Lower leg skin (tissue), 4 donors: ENCODE data around the gene FYTTD1. TPM values are rescaled to one million over a fixed set of nuclear protein-coding genes. Genes with fewer than 3 reads are reported as not detected.

Source experiments
- DNase-seq, 2 donors: peaks; one replicate each; pipeline ENCODE4 v3.0.0-alpha.2; 2019; ENCODE audit warnings: low spot score in 2 of 2
- H3K4me3 ChIP-seq: fragments of 200-600 bp; sonication (generic); 2 replicates; pipeline ENCODE4 v1.5.1; 2017; ENCODE audit warnings: mild to moderate bottlenecking, low read depth; ENCODE audit not compliant: poor library complexity, severe bottlenecking
- CTCF ChIP-seq, 3 donors: fragments of 450-650 bp; IDR thresholded peaks; one replicate each; pipeline ENCODE4 v1.5.1; 2016; ENCODE audit warnings: antibody characterized with exemption in 3 of 3, mild to moderate bottlenecking in 3 of 3, moderate library complexity in 2 of 3
- POLR2A ChIP-seq, 2 donors: fragments of 450-650 bp; IDR thresholded peaks; one replicate each; pipeline ENCODE4 v1.6.1; 2016 to 2017; ENCODE audit warnings: antibody characterized with exemption in 2 of 2, mild to moderate bottlenecking in 1 of 2, moderate library complexity in 1 of 2
- WGBS, 2 donors: methylation state at CpG; one replicate each; pipeline ENCODE4 v1.1.5; 2018; 5-methylcytosine and 5-hydroxymethylcytosine counted together
- intact Hi-C: fragments of 100-400 bp; cut with DNase I; formaldehyde crosslinking; loops from one replicate; pipeline ENCODE4 v1.15.0; 2023; ENCODE audit warnings: low total_unique reads
- total RNA-seq, 4 donors: library from RNA; depleted of rRNA; stranded (reverse); fragments of >200 nt; gene quantifications; one replicate each; pipeline ENCODE4 v1.1.0, GENCODE V29; 2016

FYTTD1 gene
- total RNA-seq, 4 donors from 2014 or later = 44.6 to 65.1 (median 54.3) TPM

- TF ChIP-seq POLR2A (IDR thresholded peaks at IDR 0.05) = no peak
- no peak for TF ChIP-seq CTCF (IDR thresholded peaks at IDR 0.05)
- intact Hi-C loops = no loop called here
- DNase-seq = no peak
- WGBS, 2 donors = 21 to 24% methylated on average over 12 of the region's 12 CpGs
- H3K4me3 ChIP-seq = peak overlapping the region; percentile 72
These were observed 927 bp upstream of the FYTTD1 start for GRCh38 chr3:197748597-197749314.

GRCh38 chr3:197749315-197749600, 425 bp upstream of the FYTTD1 start:
- TF ChIP-seq POLR2A (IDR thresholded peaks at IDR 0.05) = no peak
- TF ChIP-seq CTCF (IDR thresholded peaks at IDR 0.05) = no peak
- intact Hi-C loops = no loop called here
- H3K4me3 ChIP-seq = peak overlapping the region; percentile 72
- DNase-seq = no peak
- WGBS, 2 donors = 0 to 1% methylated on average over 13 to 18 of the region's 18 CpGs

- DNase-seq = peak; percentile 47 to 91
- peak overlapping the region; percentile 72 for H3K4me3 ChIP-seq
- no peak for TF ChIP-seq CTCF (IDR thresholded peaks at IDR 0.05)
- no peak for TF ChIP-seq POLR2A (IDR thresholded peaks at IDR 0.05)
- intact Hi-C loops = no loop called here
- 0 to 1% methylated on average over 12 to 27 of the region's 43 CpGs for WGBS, 2 donors
These were observed 731 bp downstream of the FYTTD1 start for GRCh38 chr3:197750396-197750831.

GRCh38 chr3:197750858-197751737, 1.4 kb downstream of the FYTTD1 start:
- TF ChIP-seq POLR2A (IDR thresholded peaks at IDR 0.05) (no peak), CTCF (IDR thresholded peaks at IDR 0.05) (no peak)
- H3K4me3 ChIP-seq = peak overlapping the region; percentile 72
- peak; percentile 63 to 95 for DNase-seq
- 2% methylated on average over 36 of the region's 36 CpGs for WGBS, 2 donors
- intact Hi-C loops = no loop called here

- WGBS, 2 donors = 86 to 91% methylated on average over 5 of the region's 5 CpGs
- TF ChIP-seq CTCF (IDR thresholded peaks at IDR 0.05) = no peak
- intact Hi-C loops = no loop called here
- no peak for DNase-seq
- no peak overlapping the region for H3K4me3 ChIP-seq
These were observed 2.4 kb downstream of the FYTTD1 start for GRCh38 chr3:197752107-197752506.
